ENCODE results near the gene ANP32D.
"Not testable (repeated sequence)": the region's sequence is repeated elsewhere in the genome, so short reads cannot be mapped to it uniquely, and the experiment has no call there.

Gene ANP32D

DNA sequence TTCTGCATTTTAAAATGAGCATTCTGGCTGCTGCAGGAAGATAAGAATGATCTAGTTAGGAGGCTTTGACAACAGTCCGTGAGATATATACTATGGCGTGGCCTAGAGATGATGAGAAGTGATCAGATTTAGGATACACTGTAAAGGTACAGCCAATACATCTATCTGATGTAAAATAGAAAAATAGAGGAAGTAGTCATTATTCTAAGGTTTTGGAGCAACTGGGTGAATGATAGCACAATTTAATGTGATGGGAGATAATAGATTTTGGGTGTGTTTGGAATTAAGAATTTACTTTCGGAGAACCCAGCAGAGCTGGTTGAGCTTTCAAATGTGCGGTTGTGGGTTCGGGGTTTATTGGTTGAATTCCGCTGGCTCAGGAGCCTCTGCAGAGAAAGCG, at the start of gene ANP32D:
Gene ANP32D, plus strand, starts transcription at position 301 of the 400 bp plus-strand sequence. CDS start 106 bp downstream, outside the sequence.
- DNase-seq: no peak

- no peak for DNase-seq
These were observed 49.2 kb upstream of the ANP32D start for GRCh38 chr12:48423171-48423570.

DNA sequence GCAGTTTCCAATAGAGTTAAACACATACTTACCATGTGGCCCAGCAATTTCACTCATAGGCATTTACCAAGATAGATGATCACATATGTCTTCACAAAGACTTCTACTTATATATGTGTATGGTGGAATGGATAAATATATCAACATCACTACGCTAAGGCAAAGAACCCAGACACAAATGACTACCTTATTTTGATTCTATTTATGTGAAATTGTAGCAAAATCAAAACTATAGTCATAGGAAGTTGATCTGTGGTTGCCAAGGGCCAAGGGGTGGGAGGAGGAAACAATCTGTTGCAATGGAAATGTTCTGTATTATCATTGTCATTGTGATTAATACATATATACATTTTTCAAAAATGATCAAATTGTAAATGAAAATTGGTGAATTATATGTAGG, 47.7 kb upstream of the ANP32D start:
- DNase-seq: no peak

GRCh38 chr12:48434016-48434415, 38.3 kb upstream of the ANP32D start:
- DNase-seq: not testable (repeated sequence)

DNA sequence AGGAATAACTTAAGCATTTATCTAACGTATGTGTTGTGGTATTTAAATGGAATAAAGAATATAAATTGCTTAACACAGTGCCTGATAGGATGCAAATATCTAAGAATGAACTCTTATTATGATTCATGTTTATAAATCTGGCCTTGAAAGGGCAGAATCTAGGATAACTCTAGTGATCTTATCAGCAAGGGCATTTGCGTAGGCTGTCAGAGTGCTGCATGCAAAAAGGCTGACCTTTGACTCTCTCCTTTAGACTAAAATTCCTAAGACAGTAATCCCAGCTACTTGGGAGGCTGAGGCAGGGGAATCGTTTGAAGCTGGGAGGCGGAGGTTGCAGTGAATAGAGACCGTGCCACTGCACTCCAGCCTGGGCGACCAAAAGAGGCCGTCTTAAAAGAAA, 31.3 kb upstream of the ANP32D start:
- no peak for DNase-seq

DNA sequence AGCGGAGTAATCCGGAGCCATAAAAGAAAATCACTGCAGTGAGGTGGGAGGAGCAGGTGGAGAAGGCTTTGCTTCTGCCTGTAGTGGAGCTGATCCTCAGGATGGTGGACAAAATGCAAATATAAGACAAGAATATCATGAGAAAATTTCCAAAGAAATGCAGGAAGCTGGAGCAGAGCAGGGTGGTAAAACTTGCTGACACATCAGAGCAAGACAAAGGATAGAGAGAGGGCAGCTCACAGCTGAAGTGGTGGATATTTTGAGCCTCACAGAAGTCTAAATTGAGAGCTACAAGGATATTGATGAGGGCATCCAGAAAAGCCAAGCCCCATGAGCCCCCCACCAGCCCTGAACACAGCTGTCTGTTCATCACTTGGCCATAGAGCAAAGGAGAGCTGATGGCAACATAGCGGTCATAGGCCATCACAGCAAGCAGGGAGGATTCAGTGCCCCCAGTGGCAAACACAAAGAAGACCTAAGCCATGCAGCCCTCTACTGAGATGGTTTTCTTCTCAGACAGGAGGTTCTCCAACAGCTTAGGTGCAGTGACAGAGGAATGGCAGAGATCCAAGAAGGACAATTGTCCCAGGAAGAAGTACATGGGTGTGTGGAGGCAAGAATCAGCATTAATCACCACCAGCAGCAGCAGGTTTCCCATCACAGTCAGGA, 30.0 kb upstream of the ANP32D start:
- no peak for DNase-seq

DNA sequence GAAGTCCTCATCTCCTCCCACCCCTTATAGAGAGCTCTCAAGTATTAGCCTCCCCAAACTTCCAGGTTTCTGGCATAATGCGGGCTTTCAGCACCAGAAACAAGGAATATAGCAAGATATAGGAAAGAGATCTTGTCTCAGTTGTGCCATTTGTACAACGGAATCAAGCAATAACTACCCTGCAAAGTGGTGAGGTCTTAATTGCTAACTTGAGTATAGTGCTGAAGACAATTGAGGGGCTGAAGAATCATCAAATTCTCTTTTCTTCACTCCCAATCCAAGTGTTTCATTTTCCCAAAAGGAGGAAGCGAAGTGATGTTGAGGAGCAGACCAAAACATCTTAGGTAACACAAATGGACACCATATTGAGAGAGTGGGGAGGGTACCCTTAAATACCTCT, 26.8 kb upstream of the ANP32D start:
- DNase-seq: no peak

DNA sequence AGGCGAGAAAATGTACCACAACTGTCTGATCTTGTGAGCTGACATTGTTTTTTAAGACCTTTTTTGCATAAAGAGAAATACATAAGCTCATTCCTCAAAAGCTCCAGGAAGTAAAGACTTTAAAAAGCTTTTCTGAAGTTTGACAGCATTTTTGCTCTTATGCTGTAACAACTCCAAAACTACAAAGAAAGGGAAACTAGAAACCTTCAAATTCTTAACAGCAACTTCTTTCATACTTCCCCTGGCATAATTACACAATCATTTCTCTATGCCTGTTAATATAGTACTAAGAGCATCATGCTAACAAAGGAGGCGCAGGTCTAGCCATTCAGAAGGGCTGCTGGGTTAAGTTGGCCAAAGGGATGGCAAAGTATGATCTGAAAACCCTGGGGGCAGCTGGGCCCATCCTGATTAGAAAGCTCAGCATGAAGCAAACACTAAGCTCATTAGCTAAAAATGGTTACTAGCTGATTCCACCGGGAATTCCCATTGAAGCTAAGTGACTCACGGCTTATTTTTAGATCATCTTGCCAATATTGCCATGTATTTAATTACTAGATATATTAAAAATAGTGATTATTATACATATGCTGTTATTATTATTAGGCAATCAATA, 26.1 kb upstream of the ANP32D start:
- no peak for DNase-seq

DNA sequence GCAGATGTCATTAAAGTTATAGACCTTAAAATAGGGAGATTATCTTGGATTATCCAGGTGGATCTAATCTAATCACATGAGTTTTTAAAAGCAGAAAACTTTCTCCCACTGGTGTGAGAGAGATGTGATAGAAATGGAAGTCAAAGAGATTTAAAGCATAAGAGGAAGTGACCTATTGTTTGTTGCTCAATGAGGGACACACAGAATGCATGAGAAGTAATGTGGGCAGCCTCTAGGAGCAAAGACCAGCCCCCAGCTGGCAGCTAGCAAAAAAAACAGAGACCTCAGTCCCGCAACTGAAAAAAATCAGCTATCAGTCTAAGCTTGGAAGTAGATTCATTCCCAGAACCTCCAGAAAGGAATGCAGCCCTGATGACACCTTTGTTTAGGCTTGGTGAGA, 24.6 kb upstream of the ANP32D start:
- DNase-seq: no peak

GRCh38 chr12:48451372-48451771, 21.0 kb upstream of the ANP32D start:
- no peak for DNase-seq

DNA sequence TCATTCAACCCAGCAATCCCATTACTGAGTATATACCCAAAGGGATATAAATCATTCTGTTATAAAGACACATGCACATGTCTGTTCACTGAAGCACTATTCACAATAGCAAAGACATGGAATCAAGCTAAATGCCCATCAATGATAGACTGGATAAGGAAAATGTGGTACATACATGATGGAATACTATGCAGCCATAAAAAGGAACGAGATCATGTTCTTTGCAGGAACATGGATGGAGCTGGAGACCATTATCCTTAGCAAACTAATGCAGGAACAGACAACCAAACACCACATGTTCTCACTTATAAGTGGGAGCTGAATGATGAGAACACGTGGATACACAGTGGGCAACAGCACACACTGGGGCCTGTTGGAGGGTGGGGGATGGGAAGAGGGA, 19.4 kb upstream of the ANP32D start:
- DNase-seq: not testable (repeated sequence)

DNA sequence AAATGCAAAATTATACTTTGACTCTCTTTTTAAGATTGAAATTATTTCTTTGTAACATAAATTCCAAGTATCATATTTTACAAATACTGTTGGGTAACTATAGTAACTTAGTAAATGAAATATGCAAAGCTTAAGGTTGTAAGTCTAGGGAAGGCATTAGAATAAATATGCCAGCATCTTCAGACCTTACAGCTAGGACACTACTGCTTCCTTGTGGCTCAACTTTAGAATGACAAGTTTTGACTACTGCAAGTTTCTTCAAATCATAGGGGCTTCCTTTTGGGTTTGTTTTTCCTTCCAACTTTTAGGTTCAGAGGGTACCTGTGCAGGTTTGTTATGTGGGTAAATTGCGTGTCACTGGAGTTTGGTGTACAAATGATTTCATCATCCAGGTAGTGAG, 17.7 kb upstream of the ANP32D start:
- no peak for DNase-seq

GRCh38 chr12:48455116-48455515, 17.2 kb upstream of the ANP32D start:
- no peak for DNase-seq

DNA sequence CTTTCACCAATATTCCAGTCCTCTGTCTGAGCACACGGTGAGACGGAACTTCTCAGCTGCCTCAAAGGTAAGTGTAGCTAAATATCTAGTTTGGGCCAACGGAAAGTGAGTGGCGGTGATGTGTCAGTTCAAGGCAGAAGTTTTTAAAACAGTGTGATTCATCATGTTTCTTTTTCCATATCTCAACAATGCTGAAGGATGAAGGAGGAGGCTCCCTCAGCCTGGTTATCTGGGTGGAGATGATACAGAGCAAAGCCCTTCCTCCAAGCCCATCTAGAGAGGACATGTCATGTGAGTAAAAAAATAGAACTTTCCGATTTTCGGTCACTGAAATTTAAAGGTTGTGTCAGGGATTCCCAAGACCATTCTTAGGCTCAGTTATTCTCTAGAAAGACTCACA, 13.1 kb upstream of the ANP32D start:
- DNase-seq: no peak

- DNase-seq: not testable (repeated sequence)
These were observed 3.3 kb upstream of the ANP32D start for GRCh38 chr12:48469027-48469426.

- DNase-seq: no peak
These were observed 702 bp downstream of the ANP32D start for GRCh38 chr12:48473061-48473460.

GRCh38 chr12:48474497-48474896, 2.1 kb downstream of the ANP32D start:
- not testable (repeated sequence) for DNase-seq

GRCh38 chr12:48482198-48482597, 9.8 kb downstream of the ANP32D start, which contains the start of gene C12orf54:
Gene C12orf54 (plus strand): TSS chr12:48482498. CDS start chr12:48483297, 799 bp downstream.
- DNase-seq: no peak

DNA sequence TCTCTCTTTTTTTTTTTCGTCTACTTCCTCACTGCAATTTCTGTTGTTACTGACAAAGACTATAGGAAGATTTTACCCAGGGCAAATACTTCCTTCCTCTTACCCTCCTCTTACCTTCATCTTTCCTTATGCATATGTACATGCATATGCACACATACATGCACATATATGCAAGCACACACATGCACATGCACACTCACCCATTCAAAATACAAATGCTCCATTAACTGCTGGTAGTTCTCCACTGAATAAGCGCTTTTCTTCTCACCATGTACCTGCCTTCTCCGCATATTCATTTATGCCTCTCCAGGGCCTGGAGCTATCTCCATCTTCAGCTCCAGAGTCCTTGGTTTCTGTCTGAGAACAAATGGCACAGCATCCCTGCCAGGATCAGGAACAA, 10.6 kb downstream of the ANP32D start:
- DNase-seq: no peak

GRCh38 chr12:48486261-48486660, 13.9 kb downstream of the ANP32D start:
- DNase-seq: no peak

GRCh38 chr12:48486679-48487078, 14.3 kb downstream of the ANP32D start:
- no peak for DNase-seq

DNA sequence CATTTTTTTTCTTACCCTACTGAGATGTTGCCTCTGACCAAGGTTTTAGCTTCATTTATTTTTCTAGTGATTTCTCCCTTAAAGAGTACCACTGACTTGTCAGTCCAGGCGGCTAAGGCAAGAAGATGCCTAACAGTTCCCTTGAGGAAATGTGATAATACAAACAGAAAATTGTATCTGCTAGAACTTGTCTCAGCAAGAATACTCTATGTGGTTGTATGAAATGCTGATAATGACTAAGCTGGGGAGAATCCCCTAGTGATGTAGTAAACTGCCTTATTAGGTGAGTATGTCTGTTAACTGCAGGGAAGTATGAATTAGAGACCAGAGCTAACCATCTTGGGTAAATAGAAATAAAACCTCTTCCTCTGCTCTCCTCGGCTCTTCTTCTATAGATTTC, 16.7 kb downstream of the ANP32D start:
- no peak for DNase-seq

DNA sequence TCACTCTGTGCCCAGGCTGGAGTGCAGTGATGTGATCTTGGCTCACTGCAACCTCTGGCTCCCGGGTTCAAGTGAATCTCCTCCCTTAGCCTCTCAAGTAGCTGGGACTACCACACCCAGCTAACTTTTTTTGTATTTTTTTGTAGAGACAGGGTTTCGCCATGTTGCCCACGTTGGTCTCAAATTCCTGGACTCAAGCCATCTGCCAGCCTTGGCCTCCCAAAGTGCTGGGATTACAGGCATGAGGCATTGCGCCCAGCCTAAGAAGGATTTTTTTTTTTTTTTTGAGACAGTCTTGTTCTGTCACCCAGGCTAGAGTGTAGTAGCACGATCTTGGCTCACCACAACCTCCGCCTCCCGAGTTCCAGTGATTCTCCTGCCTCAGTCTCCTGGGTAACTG, 17.1 kb downstream of the ANP32D start:
- DNase-seq: not testable (repeated sequence)

DNA sequence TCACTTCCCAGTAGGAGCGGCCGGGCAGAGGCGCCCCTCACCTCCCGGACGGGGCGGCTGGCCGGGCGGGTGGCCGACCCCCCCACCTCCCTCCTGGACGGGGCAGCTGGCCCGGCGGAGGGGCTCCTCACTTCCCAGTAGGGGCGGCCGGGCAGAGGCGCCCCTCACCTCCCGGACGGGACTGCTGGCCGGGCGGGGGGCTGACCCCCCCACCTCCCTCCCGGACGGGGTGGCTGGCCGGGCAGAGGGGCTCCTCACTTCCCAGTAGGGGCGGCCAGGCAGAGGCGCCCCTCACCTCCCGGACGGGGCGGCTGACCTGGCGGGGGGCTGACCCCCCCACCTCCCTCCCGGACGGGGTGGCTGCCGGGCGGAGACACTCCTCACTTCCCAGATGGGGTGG, 27.9 kb downstream of the ANP32D start:
- DNase-seq: not testable (repeated sequence)

DNA sequence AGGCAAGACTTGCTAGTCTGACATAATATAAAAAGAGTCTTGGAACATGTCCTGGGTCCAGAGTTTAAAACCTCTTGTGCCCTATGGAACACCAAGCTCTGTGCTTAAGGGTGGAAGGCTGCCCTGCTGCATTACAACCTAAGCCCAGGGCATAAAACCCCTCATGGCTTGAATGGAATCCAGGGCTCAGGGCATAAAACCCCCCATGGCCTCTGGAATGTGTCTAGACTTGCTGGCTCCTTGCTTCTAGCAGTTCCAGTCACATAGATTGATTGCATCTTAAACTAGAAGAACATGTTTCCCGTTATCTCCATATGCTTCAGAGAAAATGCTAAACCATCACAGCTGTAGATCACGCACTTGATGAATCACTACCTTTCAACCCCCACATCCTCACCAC, 34.5 kb downstream of the ANP32D start:
- DNase-seq: not testable (repeated sequence)
